Smooth muscle cell (in vitro differentiated cells): ENCODE results near the gene SLC7A11. TPM values are rescaled to one million over a fixed set of nuclear protein-coding genes. Genes with fewer than 3 reads are reported as not detected.

ENCODE experiments used
- DNase-seq: peaks from one replicate; lab custom pipeline; 2025; ENCODE audit not compliant: unreplicated experiment; lab: John Stamatoyannopoulos, UW
- H2AFZ ChIP-seq: fragments of 200-600 bp; sonication (generic); 2 replicates; pipeline ENCODE4 v1.6.0; 2016; ENCODE audit warnings: antibody characterized with exemption, low read depth, mild to moderate bottlenecking
- H3F3A ChIP-seq: fragments of 200-600 bp; sonication (generic); 2 replicates; pipeline ENCODE4 v1.6.0; 2017; ENCODE audit warnings: antibody characterized with exemption, low read depth
- H3K27ac ChIP-seq: fragments of 200-600 bp; sonication (generic); 2 replicates; pipeline ENCODE4 v1.5.1; 2016; ENCODE audit warnings: low read depth, mild to moderate bottlenecking
- H3K27me3 ChIP-seq: fragments of 200-600 bp; sonication (generic); 2 replicates; pipeline ENCODE4 v1.6.1; 2016; ENCODE audit warnings: low read depth, mild to moderate bottlenecking
- H3K36me3 ChIP-seq: fragments of 200-600 bp; sonication (generic); 2 replicates; pipeline ENCODE4 v1.5.1; 2016; ENCODE audit warnings: low read depth
- H3K4me1 ChIP-seq: fragments of 200-600 bp; sonication (generic); 2 replicates; pipeline ENCODE4 v1.5.1; 2016; ENCODE audit warnings: low read depth
- H3K4me2 ChIP-seq: fragments of 200-600 bp; sonication (generic); 2 replicates; pipeline ENCODE4 v1.6.0; 2016; ENCODE audit warnings: mild to moderate bottlenecking
- H3K4me3 ChIP-seq: fragments of 200-600 bp; sonication (generic); 2 replicates; pipeline ENCODE4 v1.5.1; 2016; ENCODE audit warnings: mild to moderate bottlenecking
- H3K79me2 ChIP-seq: fragments of 200-600 bp; sonication (generic); 2 replicates; pipeline ENCODE4 v1.6.0; 2016; ENCODE audit warnings: low read depth, mild to moderate bottlenecking
- H3K9ac ChIP-seq: fragments of 200-600 bp; sonication (generic); 2 replicates; pipeline ENCODE4 v1.6.0; 2016; ENCODE audit warnings: low read depth
- H3K9me3 ChIP-seq: fragments of 200-600 bp; sonication (generic); replicated peaks from 2 replicates; pipeline ENCODE4 v1.5.1; 2016; ENCODE audit warnings: low read depth
- H4K20me1 ChIP-seq: fragments of 200-600 bp; sonication (generic); 2 replicates; pipeline ENCODE4 v1.6.0; 2016; ENCODE audit warnings: low read depth
- CTCF ChIP-seq: fragments of 200-600 bp; sonication (generic); IDR thresholded peaks from 2 replicates; pipeline ENCODE4 v1.5.1; 2017; ENCODE audit warnings: borderline replicate concordance, mild to moderate bottlenecking, antibody characterized with exemption; ENCODE audit not compliant: insufficient read depth, poor library complexity, severe bottlenecking
- WGBS: methylation state at CpG from one replicate; pipeline ENCODE4 v1.1.7; 2016; ENCODE audit warnings: low lambda C conversion rate; 5-methylcytosine and 5-hydroxymethylcytosine counted together
- polyA plus RNA-seq: library from polyadenylated mRNA; unstranded; fragments of >200 nt; fragmentation: Nextera tagmentation; extraction: Ambion mirVana; gene quantifications from 2 replicates; pipeline ENCODE4 v1.2.1, GENCODE V29; 2016
- total RNA-seq: library from RNA; depleted of rRNA; stranded (reverse); fragments of >200 nt; gene quantifications from 2 replicates; pipeline ENCODE4 v1.2.3, GENCODE V29; 2014

SLC7A11 gene
- total and polyA plus RNA-seq, 2 experiments from 2014 or later: 1.1 to 13.9 TPM

GRCh38 chr4:138188406-138189084 is 53.6 kb downstream of the SLC7A11 start:
- Histone ChIP-seq H3K4me2 (peak overlapping the region; percentile 28), H3K36me3 (no peaks in the 10 kb centered on the region), H3K4me3 (no peak overlapping the region), H3K9ac (no peak overlapping the region), H3K79me2 (no peaks in the 10 kb centered on the region), H3K27ac (peak overlapping the region; percentile 20), H3K9me3 (no peaks in the 10 kb centered on the region), H2AFZ (no peak overlapping the region), H3K4me1 (no peaks in the 10 kb centered on the region), H4K20me1 (no peaks in the 10 kb centered on the region), H3F3A (no peaks in the 10 kb centered on the region), H3K27me3 (no peaks in the 10 kb centered on the region)
- DNase-seq: no peak
- WGBS: 29% methylated on average over 5 of the region's 5 CpGs
- TF ChIP-seq CTCF: no peak

- no peak overlapping the region for H3K9ac ChIP-seq
- no peak overlapping the region for H3K4me2 ChIP-seq
- H3K9me3 ChIP-seq: no peaks in the 10 kb centered on the region
- H3K4me3 ChIP-seq: no peak overlapping the region
- no peak for DNase-seq
- WGBS: 85% methylated on average over 13 of the region's 13 CpGs
- peaks cover 7% of the 10 kb centered on the region for H3F3A ChIP-seq
- H4K20me1 ChIP-seq: no peaks in the 10 kb centered on the region
- H3K79me2 ChIP-seq: no peaks in the 10 kb centered on the region
- H3K4me1 ChIP-seq: peaks cover 1% of the 10 kb centered on the region
- H3K36me3 ChIP-seq: no peaks in the 10 kb centered on the region
- H3K27ac ChIP-seq: no peak overlapping the region
- no peaks in the 10 kb centered on the region for H3K27me3 ChIP-seq
- no peak overlapping the region for H2AFZ ChIP-seq
- no peak for TF ChIP-seq CTCF
These were observed 56.1 kb downstream of the SLC7A11 start for GRCh38 chr4:138185859-138186645.

- H3K4me2 ChIP-seq: no peak overlapping the region
- no peak overlapping the region for H3K4me3 ChIP-seq
- no peaks in the 10 kb centered on the region for H3K79me2 ChIP-seq
- H3K27me3 ChIP-seq: no peaks in the 10 kb centered on the region
- H3F3A ChIP-seq: peaks cover 7% of the 10 kb centered on the region
- H3K4me1 ChIP-seq: peaks cover 3% of the 10 kb centered on the region
- H2AFZ ChIP-seq: no peak overlapping the region
- H4K20me1 ChIP-seq: no peaks in the 10 kb centered on the region
- no peak for DNase-seq
- H3K9ac ChIP-seq: no peak overlapping the region
- no peak overlapping the region for H3K27ac ChIP-seq
- H3K36me3 ChIP-seq: no peaks in the 10 kb centered on the region
- no peak for TF ChIP-seq CTCF
- H3K9me3 ChIP-seq: no peaks in the 10 kb centered on the region
- 58% methylated on average over 1 of the region's 1 CpG for WGBS
These were observed 57.3 kb downstream of the SLC7A11 start for GRCh38 chr4:138184886-138185285.
